ENCODE measurements around the gene RPTOR. TPM values are rescaled to one million over a fixed set of nuclear protein-coding genes. Genes with fewer than 3 reads are reported as not detected.
"Not testable (repeated sequence)": the region's sequence is repeated elsewhere in the genome, so short reads cannot be mapped to it uniquely, and the experiment has no call there.

The RPTOR gene
- total RNA-seq, 1 experiment from 2014 or later, result 66.7 TPM

- Mint-ChIP-seq H3K9me3 (ENCODE audit: unreplicated experiment) (no peaks in the 10 kb centered on the region), H3K27ac (ENCODE audit: unreplicated experiment) (no peak overlapping the region), H3K4me1 (ENCODE audit: low read depth, unreplicated experiment) (peaks cover 27% of the 10 kb centered on the region), H3K36me3 (ENCODE audit: insufficient read depth, unreplicated experiment) (peaks cover 63% of the 10 kb centered on the region), H3K4me3 (ENCODE audit: unreplicated experiment) (no peak overlapping the region), H3K27me3 (ENCODE audit: insufficient read depth, unreplicated experiment) (no peaks in the 10 kb centered on the region)
- peaks cover 2% of the 10 kb centered on the region for H3K36me3 ChIP-seq (ENCODE audit: control insufficient read depth, insufficient read depth, low read length)
- ChIA-PET CTCF (no interaction called here), POLR2A (no interaction called here)
- no peaks in the 10 kb centered on the region for H3K27me3 ChIP-seq (replicated peaks; ENCODE audit: control insufficient read depth, insufficient read depth, low read length)
- intact Hi-C loops (cut with micrococcal nuclease; ENCODE audit: unreplicated experiment), result no loop called here
- no TSS peak for BruUV-seq (replicated peaks)
- peaks cover 16% of the 10 kb centered on the region for H3K4me1 ChIP-seq
- DNase-seq, result peak in 1 of 2 experiments; percentile 19
- TF ChIP-seq, protein P1, sequence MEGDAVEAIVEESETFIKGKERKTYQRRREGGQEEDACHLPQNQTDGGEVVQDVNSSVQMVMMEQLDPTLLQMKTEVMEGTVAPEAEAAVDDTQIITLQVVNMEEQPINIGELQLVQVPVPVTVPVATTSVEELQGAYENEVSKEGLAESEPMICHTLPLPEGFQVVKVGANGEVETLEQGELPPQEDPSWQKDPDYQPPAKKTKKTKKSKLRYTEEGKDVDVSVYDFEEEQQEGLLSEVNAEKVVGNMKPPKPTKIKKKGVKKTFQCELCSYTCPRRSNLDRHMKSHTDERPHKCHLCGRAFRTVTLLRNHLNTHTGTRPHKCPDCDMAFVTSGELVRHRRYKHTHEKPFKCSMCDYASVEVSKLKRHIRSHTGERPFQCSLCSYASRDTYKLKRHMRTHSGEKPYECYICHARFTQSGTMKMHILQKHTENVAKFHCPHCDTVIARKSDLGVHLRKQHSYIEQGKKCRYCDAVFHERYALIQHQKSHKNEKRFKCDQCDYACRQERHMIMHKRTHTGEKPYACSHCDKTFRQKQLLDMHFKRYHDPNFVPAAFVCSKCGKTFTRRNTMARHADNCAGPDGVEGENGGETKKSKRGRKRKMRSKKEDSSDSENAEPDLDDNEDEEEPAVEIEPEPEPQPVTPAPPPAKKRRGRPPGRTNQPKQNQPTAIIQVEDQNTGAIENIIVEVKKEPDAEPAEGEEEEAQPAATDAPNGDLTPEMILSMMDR (IDR thresholded peaks at IDR 0.05; ENCODE audit: insufficient read depth in 1 of 2, low read depth in 1 of 2, low read length in 1 of 2, severe bottlenecking in 1 of 2, unreplicated experiment in 1 of 2), result no peak
- H3K4me3 ChIP-seq (ENCODE audit: low read depth, low read length), result no peak overlapping the region
- no peaks in the 10 kb centered on the region for H3K9me3 ChIP-seq
Measured at GRCh38 chr17:80795754-80796153, 251.1 kb downstream of the RPTOR start.

DNA sequence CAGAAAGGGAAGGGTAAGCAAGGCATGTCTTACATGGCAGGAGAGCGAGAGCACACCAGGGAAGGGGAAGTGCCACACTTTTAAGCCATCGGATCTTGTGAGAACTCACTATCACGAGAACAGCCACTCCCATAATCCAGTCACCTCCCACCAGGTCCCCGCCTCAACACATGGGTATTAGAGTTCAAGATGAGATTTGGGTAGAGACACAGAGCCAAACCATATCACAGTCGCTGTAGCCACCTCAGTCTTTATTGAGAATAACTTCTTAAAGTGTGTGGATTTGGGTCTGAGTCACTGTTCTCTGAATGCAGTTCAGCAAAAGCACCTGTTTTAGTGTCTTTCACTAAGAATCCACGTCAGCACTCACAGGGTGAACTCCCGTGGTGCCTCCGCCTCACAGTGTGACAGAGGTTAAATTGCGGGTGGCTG lies 251.8 kb downstream of the RPTOR start:
- Histone ChIP-seq H3K27me3 (replicated peaks; ENCODE audit: control insufficient read depth, insufficient read depth, low read length) (no peaks in the 10 kb centered on the region), H3K9me3 (no peaks in the 10 kb centered on the region), H3K4me3 (ENCODE audit: low read depth, low read length) (no peak overlapping the region), H3K36me3 (ENCODE audit: control insufficient read depth, insufficient read depth, low read length) (peaks cover 2% of the 10 kb centered on the region), H3K4me1 (peaks cover 11% of the 10 kb centered on the region)
- Mint-ChIP-seq H3K9me3 (ENCODE audit: unreplicated experiment) (no peaks in the 10 kb centered on the region), H3K27ac (ENCODE audit: unreplicated experiment) (no peak overlapping the region), H3K4me3 (ENCODE audit: unreplicated experiment) (no peak overlapping the region), H3K36me3 (ENCODE audit: insufficient read depth, unreplicated experiment) (peaks cover 58% of the 10 kb centered on the region), H3K27me3 (ENCODE audit: insufficient read depth, unreplicated experiment) (no peaks in the 10 kb centered on the region), H3K4me1 (ENCODE audit: low read depth, unreplicated experiment) (peaks cover 21% of the 10 kb centered on the region)
- no TSS peak for BruUV-seq (replicated peaks)
- TF ChIP-seq, protein P1 (IDR thresholded peaks at IDR 0.05; ENCODE audit: insufficient read depth in 1 of 2, low read depth in 1 of 2, low read length in 1 of 2, severe bottlenecking in 1 of 2, unreplicated experiment in 1 of 2), result no peak
- ChIA-PET POLR2A (no interaction called here), CTCF (no interaction called here)
- peak in 1 of 2 experiments; percentile 21 for DNase-seq
- intact Hi-C loops (cut with micrococcal nuclease; ENCODE audit: unreplicated experiment), result no loop called here

GRCh38 chr17:80797222-80797621 lies 252.6 kb downstream of the RPTOR start:
- H3K36me3 ChIP-seq (ENCODE audit: control insufficient read depth, insufficient read depth, low read length); intact Hi-C loops (cut with micrococcal nuclease; ENCODE audit: unreplicated experiment); BruUV-seq (replicated peaks); H3K4me3 Mint-ChIP-seq (ENCODE audit: unreplicated experiment); H3K27me3 ChIP-seq (replicated peaks; ENCODE audit: control insufficient read depth, insufficient read depth, low read length); H3K27ac Mint-ChIP-seq (ENCODE audit: unreplicated experiment); CTCF ChIA-PET; H3K27me3 Mint-ChIP-seq (ENCODE audit: insufficient read depth, unreplicated experiment); H3K9me3 ChIP-seq; H3K4me1 ChIP-seq; POLR2A ChIA-PET; H3K4me3 ChIP-seq (ENCODE audit: low read depth, low read length); H3K9me3 Mint-ChIP-seq (ENCODE audit: unreplicated experiment): not testable (repeated sequence)
- peaks cover 13% of the 10 kb centered on the region for H3K4me1 Mint-ChIP-seq (ENCODE audit: low read depth, unreplicated experiment)
- peak in 1 of 2 experiments; percentile 11 for DNase-seq
- H3K36me3 Mint-ChIP-seq (ENCODE audit: insufficient read depth, unreplicated experiment), result peaks cover 52% of the 10 kb centered on the region
